RWPE2 (cell line): ENCODE results near the gene AGRN.

ENCODE experiments used
- ATAC-seq: fragments of 200-7000 bp; cut with Tn5 transposase; 3 replicates; pipeline ENCODE4 v1.9.1; 2021; ENCODE audit warnings: low read depth
- DNase-seq: peaks from one replicate; pipeline ENCODE4 v3.0.0-alpha.2; 2020; ENCODE audit warnings: low spot score
- H3K27ac ChIP-seq: fragments of 450-650 bp; 2 replicates; pipeline ENCODE4 v1.5.1; 2017; ENCODE audit warnings: mild to moderate bottlenecking; ENCODE audit not compliant: poor library complexity, severe bottlenecking
- H3K27me3 ChIP-seq: fragments of 250-450 bp; sonication (Bioruptor Pico); 2 replicates; pipeline ENCODE4 v1.5.1; 2021; ENCODE audit warnings: mild to moderate bottlenecking, moderate library complexity; ENCODE audit not compliant: insufficient read depth, poor library complexity, severe bottlenecking
- H3K36me3 ChIP-seq: fragments of 250-450 bp; sonication (Bioruptor Pico); 2 replicates; pipeline ENCODE4 v1.5.1; 2020; ENCODE audit warnings: low read depth, mild to moderate bottlenecking, moderate library complexity
- H3K4me1 ChIP-seq: fragments of 250-450 bp; sonication (Bioruptor Pico); 2 replicates; pipeline ENCODE4 v1.5.1; 2021; ENCODE audit warnings: mild to moderate bottlenecking, moderate library complexity; ENCODE audit not compliant: insufficient read depth, poor library complexity, severe bottlenecking
- H3K4me3 ChIP-seq: fragments of 250-450 bp; sonication (Bioruptor Pico); 2 replicates; pipeline ENCODE4 v1.5.1; 2021; ENCODE audit warnings: mild to moderate bottlenecking, moderate library complexity; ENCODE audit not compliant: severe bottlenecking
- H3K9me3 ChIP-seq: fragments of 250-450 bp; sonication (Bioruptor Pico); 2 replicates; pipeline ENCODE4 v1.5.1; 2021; ENCODE audit warnings: mild to moderate bottlenecking, moderate library complexity; ENCODE audit not compliant: severe bottlenecking
- TF ChIP-seq, protein P1 (sequence below): fragments of 450-650 bp; IDR thresholded peaks from one replicate; pipeline ENCODE4 v1.5.1; 2017; ENCODE audit warnings: mild to moderate bottlenecking, moderate library complexity; ENCODE audit not compliant: poor library complexity, severe bottlenecking

AGRN gene

DNA sequence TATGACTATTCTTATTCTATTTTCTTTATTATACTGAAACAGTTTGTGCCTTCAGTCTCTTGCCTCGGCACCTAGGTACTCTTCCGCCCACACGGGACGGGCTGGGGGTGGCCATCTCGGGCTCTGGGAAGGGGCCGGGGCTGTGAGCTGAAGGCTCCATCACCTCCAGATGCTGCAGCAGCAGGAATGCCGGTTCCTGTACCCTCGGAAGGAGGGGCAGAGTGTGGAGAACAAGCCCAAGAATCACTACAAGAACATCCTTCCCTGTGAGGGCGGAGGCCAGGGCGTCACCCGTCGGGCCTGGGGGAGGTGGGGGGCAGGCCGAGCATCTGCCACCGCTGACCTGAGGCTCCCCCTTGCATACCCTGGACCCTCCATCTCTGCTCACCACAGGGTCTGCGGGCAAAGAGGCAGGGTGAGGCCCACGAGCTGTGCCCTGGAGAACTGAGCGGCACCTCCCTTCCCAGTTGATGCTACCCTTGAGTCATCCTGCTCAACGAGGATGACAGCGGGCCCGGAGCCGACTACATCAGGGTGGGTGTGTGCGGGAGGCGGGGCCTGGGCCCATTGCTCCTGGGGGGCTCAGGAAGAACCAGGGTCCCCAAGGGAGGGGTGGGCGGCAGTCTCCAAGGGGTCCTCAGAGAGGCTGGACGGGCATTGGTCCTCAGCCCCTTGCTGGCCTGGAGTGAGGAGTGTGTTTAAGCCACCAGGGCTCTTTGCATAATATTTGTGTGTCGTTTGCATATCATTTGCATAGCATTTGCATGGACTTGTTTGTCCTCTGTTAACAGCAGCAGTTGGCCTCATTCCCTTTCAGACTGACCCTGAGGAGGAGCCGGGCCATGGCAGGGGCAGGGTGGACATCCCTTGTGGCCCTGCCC lies 46.7 kb downstream of the AGRN start:
- peaks cover 20% of the 10 kb centered on the region for H3K4me1 ChIP-seq
- DNase-seq (no peak), ATAC-seq (no peak)
- H3K27me3 ChIP-seq = no peaks in the 10 kb centered on the region
- no peaks in the 10 kb centered on the region for H3K36me3 ChIP-seq
- TF ChIP-seq, protein P1, sequence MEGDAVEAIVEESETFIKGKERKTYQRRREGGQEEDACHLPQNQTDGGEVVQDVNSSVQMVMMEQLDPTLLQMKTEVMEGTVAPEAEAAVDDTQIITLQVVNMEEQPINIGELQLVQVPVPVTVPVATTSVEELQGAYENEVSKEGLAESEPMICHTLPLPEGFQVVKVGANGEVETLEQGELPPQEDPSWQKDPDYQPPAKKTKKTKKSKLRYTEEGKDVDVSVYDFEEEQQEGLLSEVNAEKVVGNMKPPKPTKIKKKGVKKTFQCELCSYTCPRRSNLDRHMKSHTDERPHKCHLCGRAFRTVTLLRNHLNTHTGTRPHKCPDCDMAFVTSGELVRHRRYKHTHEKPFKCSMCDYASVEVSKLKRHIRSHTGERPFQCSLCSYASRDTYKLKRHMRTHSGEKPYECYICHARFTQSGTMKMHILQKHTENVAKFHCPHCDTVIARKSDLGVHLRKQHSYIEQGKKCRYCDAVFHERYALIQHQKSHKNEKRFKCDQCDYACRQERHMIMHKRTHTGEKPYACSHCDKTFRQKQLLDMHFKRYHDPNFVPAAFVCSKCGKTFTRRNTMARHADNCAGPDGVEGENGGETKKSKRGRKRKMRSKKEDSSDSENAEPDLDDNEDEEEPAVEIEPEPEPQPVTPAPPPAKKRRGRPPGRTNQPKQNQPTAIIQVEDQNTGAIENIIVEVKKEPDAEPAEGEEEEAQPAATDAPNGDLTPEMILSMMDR = no peak
- H3K27ac ChIP-seq = no peak overlapping the region
- no peaks in the 10 kb centered on the region for H3K9me3 ChIP-seq
- no peak overlapping the region for H3K4me3 ChIP-seq

DNA sequence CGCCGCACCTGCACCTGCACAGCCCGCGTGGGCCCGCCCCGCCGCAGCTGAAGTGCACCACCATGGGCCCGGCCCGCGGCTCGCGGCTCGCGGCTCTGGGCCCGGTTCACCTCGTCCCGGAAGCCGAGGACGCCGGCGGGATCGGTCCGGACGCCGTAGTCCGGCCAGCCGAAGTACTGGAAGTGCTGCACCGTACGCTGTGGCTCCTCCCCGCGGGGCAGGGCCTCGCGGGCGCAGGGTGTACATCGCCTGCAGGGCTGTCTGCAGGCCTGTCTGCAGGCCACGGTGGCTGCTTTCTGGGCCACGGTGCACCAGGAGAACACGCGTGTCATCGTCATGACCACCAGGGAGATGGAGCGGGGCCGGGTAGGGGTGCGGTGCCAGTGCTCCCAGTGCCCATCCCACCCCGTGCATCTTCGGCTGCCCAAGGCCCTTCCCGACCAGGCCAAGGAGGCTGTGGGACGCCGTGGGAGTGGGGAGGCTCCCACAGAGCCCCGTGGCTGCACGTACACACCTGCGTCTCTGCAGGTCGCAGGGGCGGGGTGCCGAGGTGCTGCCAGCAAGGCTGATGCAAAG lies 47.5 kb downstream of the AGRN start:
- H3K4me1 ChIP-seq = peaks cover 20% of the 10 kb centered on the region

DNA sequence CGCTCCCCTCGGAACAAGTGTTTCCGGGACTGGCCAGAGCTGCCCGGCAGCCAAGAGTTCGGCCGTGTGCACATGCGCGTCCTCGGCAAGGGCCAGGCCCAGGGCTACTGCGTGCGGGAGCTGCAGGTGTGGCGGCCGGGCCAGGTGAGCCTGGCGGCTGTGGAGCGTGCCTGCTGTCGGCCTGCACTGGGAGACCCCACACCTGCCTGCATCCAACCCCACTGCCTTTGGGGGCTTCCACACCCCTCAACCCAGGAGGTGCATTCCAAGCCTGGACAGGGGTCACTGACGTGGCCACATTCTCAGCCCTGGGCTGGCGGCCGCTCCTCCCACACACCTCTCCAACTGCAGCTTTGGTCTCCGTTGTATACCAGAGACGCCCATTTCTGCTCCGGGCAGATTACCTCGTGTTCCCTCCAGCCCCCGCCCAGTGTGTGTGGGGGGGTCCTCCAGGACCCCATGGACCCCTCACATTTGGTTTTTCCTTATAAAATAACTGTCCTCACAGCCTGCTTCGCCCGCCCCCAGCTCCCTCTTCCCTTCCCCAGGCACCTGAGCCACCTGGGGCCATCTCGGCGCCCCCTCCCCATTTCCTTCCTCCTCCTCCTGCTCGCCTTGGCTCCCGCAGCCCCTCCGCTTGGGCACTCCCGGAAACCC lies 48.1 kb downstream of the AGRN start:
- peak; percentile 24; the same call in 2 of the 3 replicates for ATAC-seq
- Histone ChIP-seq H3K4me1 (peaks cover 18% of the 10 kb centered on the region), H3K9me3 (no peaks in the 10 kb centered on the region), H3K36me3 (no peaks in the 10 kb centered on the region), H3K27me3 (no peaks in the 10 kb centered on the region), H3K27ac (no peak overlapping the region), H3K4me3 (peak overlapping the region; percentile 33)
- TF ChIP-seq, protein P1 = no peak
- DNase-seq = no peak

More for the DNA sequence above, 47.5 kb downstream of the AGRN start:
- Histone ChIP-seq H3K4me3 (no peak overlapping the region), H3K36me3 (no peaks in the 10 kb centered on the region), H3K9me3 (no peaks in the 10 kb centered on the region), H3K27ac (no peak overlapping the region), H3K27me3 (no peaks in the 10 kb centered on the region)
- ATAC-seq = no peak
- DNase-seq = no peak
- TF ChIP-seq, protein P1 = no peak

DNA sequence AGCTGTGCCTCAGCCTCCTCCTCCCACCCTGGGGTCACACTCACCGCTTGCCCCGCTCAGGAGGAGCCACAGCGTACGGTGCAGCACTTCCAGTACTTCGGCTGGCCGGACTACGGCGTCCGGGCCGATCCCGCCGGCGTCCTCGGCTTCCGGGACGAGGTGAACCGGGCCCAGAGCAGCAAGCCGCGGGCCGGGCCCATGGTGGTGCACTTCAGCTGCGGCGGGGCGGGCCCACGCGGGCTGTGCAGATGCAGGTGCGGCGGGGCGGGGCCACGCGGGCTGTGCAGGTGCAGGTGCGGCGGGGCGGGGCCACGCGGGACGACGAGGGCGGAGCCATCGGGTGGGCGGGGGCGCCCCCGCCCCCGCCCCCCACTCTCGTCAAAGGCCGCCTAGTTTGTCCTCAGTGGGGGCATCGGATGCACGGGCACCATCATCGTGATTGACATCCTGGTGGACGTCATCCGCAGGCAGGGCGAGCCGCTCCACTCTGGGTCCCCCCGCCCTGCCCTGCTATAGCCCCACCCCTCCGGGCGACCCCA lies 48.7 kb downstream of the AGRN start:
- Histone ChIP-seq H3K27me3 (no peaks in the 10 kb centered on the region), H3K36me3 (no peaks in the 10 kb centered on the region), H3K27ac (no peak overlapping the region), H3K4me1 (peaks cover 15% of the 10 kb centered on the region), H3K9me3 (no peaks in the 10 kb centered on the region), H3K4me3 (peak overlapping the region; percentile 33)
- TF ChIP-seq, protein P1 = no peak
- peak; percentile 26; the same call in 2 of the 3 replicates for ATAC-seq
- DNase-seq = no peak
